OCI-LY1 (cell line): ENCODE measurements around the gene CRADD.

Experiments
- H2AFZ ChIP-seq: fragments of 200-600 bp; sonication (generic), shearing (Covaris generic); 2 replicates; pipeline ENCODE4 v1.6.0; 2014; ENCODE audit warnings: antibody characterized with exemption, mild to moderate bottlenecking, low read length
- H3F3A ChIP-seq: fragments of 200-600 bp; sonication (generic), shearing (Covaris generic); 2 replicates; pipeline ENCODE4 v1.6.0; 2014; ENCODE audit warnings: mild to moderate bottlenecking, antibody characterized with exemption, low read length, moderate library complexity; ENCODE audit not compliant: insufficient read depth
- H3K27ac ChIP-seq: fragments of 200-600 bp; sonication (generic); 2 replicates; pipeline ENCODE4 v1.5.1; 2014; ENCODE audit warnings: low read length, mixed run types, mild to moderate bottlenecking, low read depth; ENCODE audit not compliant: poor library complexity, severe bottlenecking
- H3K27me3 ChIP-seq: fragments of 200-600 bp; sonication (generic); 2 replicates; pipeline ENCODE4 v1.6.0; 2014; ENCODE audit warnings: antibody characterized with exemption, mild to moderate bottlenecking, low read length, moderate library complexity; ENCODE audit not compliant: insufficient read depth
- H3K36me3 ChIP-seq: fragments of 200-600 bp; sonication (generic); 2 replicates; pipeline ENCODE4 v1.6.1; 2014; ENCODE audit warnings: mild to moderate bottlenecking, antibody characterized with exemption, low read length, moderate library complexity, mixed read lengths; ENCODE audit not compliant: insufficient read depth
- H3K4me1 ChIP-seq: fragments of 200-600 bp; sonication (generic); 2 replicates; pipeline ENCODE4 v1.5.1; 2014; ENCODE audit warnings: mild to moderate bottlenecking, low read length, moderate library complexity; ENCODE audit not compliant: insufficient read depth, severe bottlenecking
- H3K4me2 ChIP-seq: fragments of 200-600 bp; sonication (generic), shearing (Covaris generic); 2 replicates; pipeline ENCODE4 v1.6.1; 2014; ENCODE audit warnings: low read length
- H3K4me3 ChIP-seq: fragments of 200-600 bp; sonication (generic); 2 replicates; pipeline ENCODE4 v1.5.1; 2014; ENCODE audit warnings: low read length, low read depth, mild to moderate bottlenecking, mixed read lengths; ENCODE audit not compliant: poor library complexity, severe bottlenecking
- H3K79me2 ChIP-seq: fragments of 200-600 bp; shearing (Covaris generic); 2 replicates; pipeline ENCODE4 v1.6.1; 2016; ENCODE audit warnings: mixed run types, low read length, mixed read lengths; ENCODE audit not compliant: insufficient read depth
- H3K9ac ChIP-seq: fragments of 200-600 bp; sonication (generic), shearing (Covaris generic); 2 replicates; pipeline ENCODE4 v1.6.1; 2014; ENCODE audit warnings: mild to moderate bottlenecking, low read length, mixed read lengths
- H3K9me2 ChIP-seq: fragments of 200-600 bp; sonication (generic), shearing (Covaris generic); 2 replicates; pipeline ENCODE4 v1.6.1; 2014; ENCODE audit warnings: low read depth, mild to moderate bottlenecking, low read length, mixed read lengths
- H3K9me3 ChIP-seq: fragments of 200-600 bp; shearing (Covaris generic); 2 replicates; pipeline ENCODE4 v1.6.1; 2014; ENCODE audit warnings: low read length, mixed read lengths
- H4K20me1 ChIP-seq: fragments of 200-600 bp; sonication (generic), shearing (Covaris generic); 2 replicates; pipeline ENCODE4 v1.6.0; 2016; ENCODE audit warnings: mild to moderate bottlenecking, low read length; ENCODE audit not compliant: insufficient read depth
- EZH2 ChIP-seq: fragments of 200-600 bp; sonication (generic), shearing (Covaris generic); IDR thresholded peaks from 2 replicates; pipeline ENCODE4 v1.8.0; 2017; ENCODE audit warnings: borderline replicate concordance, mixed run types, mild to moderate bottlenecking, antibody characterized with exemption, low read length, moderate library complexity, mixed read lengths
- TF ChIP-seq, protein P1 (sequence below): fragments of 200-600 bp; sonication (generic), shearing (Covaris generic); IDR thresholded peaks from 2 replicates; pipeline ENCODE4 v1.5.1; 2017; ENCODE audit warnings: mild to moderate bottlenecking, antibody characterized with exemption, low read length, moderate library complexity, mixed read lengths

CRADD gene

DNA sequence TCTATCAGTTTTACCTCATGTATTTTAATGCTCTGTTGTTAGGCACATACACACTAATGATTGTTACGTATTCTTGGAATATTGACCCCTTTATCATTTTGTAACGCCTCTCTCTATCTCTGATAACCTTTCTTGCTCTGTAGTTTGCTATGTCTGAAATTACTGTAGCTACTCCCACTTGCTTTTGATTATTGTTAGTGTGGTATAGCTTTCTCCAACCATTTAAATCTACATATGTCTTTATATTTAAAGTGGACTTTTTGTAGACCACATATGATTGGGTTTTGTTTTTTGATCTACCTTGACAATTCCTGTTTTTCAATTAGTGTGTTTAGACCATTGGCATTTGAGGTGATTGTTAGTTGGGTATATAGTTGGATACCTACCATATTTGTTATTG, 43.4 kb downstream of the CRADD start:
- TF ChIP-seq EZH2 = no peak
- TF ChIP-seq, protein P1, sequence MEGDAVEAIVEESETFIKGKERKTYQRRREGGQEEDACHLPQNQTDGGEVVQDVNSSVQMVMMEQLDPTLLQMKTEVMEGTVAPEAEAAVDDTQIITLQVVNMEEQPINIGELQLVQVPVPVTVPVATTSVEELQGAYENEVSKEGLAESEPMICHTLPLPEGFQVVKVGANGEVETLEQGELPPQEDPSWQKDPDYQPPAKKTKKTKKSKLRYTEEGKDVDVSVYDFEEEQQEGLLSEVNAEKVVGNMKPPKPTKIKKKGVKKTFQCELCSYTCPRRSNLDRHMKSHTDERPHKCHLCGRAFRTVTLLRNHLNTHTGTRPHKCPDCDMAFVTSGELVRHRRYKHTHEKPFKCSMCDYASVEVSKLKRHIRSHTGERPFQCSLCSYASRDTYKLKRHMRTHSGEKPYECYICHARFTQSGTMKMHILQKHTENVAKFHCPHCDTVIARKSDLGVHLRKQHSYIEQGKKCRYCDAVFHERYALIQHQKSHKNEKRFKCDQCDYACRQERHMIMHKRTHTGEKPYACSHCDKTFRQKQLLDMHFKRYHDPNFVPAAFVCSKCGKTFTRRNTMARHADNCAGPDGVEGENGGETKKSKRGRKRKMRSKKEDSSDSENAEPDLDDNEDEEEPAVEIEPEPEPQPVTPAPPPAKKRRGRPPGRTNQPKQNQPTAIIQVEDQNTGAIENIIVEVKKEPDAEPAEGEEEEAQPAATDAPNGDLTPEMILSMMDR = no peak
- Histone ChIP-seq H3K27ac (no peak overlapping the region), H4K20me1 (no peaks in the 10 kb centered on the region), H3K4me3 (no peak overlapping the region), H3K4me2 (no peak overlapping the region), H3K27me3 (no peaks in the 10 kb centered on the region; the same call in 1 of the 2 replicates), H3F3A (no peaks in the 10 kb centered on the region), H3K79me2 (no peaks in the 10 kb centered on the region), H3K9me3 (no peaks in the 10 kb centered on the region; the same call in 1 of the 2 replicates), H2AFZ (no peak overlapping the region), H3K36me3 (no peaks in the 10 kb centered on the region), H3K9ac (no peak overlapping the region), H3K9me2 (no peaks in the 10 kb centered on the region), H3K4me1 (no peaks in the 10 kb centered on the region)

DNA sequence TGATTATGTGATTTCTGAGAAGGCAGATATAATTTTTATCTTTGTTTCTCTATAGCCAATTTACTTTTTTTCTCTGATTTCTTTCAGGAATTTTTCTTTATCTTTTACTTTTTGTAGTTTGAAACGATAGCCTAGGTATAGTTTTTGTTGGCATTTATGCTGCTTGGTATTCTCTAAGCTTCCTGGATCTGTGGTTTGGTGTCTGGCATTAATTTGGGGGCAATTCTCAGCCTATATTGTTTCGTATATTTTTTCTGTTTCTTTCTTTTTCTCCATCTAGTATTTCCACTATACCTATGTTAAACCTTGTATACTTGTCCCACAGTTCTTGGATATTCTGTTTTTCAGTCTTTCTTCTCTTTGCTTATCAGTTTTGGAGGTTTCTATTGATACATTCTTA, 45.0 kb downstream of the CRADD start:
- Histone ChIP-seq H3F3A (no peaks in the 10 kb centered on the region), H3K36me3 (no peaks in the 10 kb centered on the region), H3K4me3 (no peak overlapping the region), H3K9me3 (no peaks in the 10 kb centered on the region; the same call in 1 of the 2 replicates), H4K20me1 (no peaks in the 10 kb centered on the region), H3K27ac (no peak overlapping the region), H3K9me2 (no peaks in the 10 kb centered on the region), H3K4me2 (no peak overlapping the region), H2AFZ (no peak overlapping the region), H3K9ac (no peak overlapping the region), H3K27me3 (no peaks in the 10 kb centered on the region; the same call in 1 of the 2 replicates), H3K4me1 (no peaks in the 10 kb centered on the region), H3K79me2 (no peaks in the 10 kb centered on the region)
- no peak for TF ChIP-seq EZH2
- TF ChIP-seq, protein P1 = no peak

DNA sequence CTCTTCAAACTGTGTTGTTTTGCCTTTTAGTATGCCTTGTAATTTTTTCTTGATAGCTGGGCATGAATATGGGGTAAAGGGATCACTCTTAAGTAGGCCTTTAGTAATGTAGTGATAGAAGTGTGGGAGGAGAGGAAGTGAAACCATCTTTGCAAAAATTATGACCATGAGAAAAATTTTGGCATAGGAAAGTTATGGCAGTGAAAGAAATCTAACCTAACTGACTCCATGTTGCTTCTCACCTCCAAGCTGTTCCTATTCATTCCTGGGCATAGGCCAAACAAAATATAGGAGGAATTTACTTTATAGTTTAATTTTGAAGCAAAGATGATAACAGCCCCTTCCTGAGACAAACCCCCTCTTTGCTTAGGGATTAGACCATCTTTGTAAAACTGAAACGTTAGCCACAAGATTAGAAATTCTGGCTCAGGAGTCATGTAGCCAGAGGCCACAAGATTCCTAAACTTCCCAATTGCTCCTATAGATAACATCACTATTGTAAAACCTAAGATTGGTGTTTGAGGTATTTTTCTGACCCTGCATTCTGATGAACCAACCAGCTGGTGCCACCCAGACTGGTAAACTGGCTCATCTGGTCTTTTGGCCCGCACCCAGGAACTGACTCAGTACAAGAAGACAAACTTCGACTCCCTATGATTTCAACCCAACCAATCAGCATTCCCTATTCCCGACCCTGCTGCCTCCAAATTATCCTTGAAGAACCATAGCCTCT, 45.8 kb downstream of the CRADD start:
- Histone ChIP-seq H3K27ac (no peak overlapping the region), H3K9me2 (no peaks in the 10 kb centered on the region), H3K36me3 (no peaks in the 10 kb centered on the region), H3K9ac (no peak overlapping the region), H4K20me1 (no peaks in the 10 kb centered on the region), H3K4me2 (no peak overlapping the region), H2AFZ (no peak overlapping the region), H3K9me3 (no peaks in the 10 kb centered on the region; the same call in 1 of the 2 replicates), H3K4me3 (no peak overlapping the region), H3K4me1 (no peaks in the 10 kb centered on the region), H3K27me3 (no peaks in the 10 kb centered on the region), H3K79me2 (no peaks in the 10 kb centered on the region), H3F3A (no peaks in the 10 kb centered on the region)
- TF ChIP-seq EZH2 = no peak
- TF ChIP-seq, protein P1 = no peak
